ENCODE measurements around the gene CCDC160. TPM values are rescaled to one million over a fixed set of nuclear protein-coding genes. Genes with fewer than 3 reads are reported as not detected.
"Not testable (repeated sequence)": the region's sequence is repeated elsewhere in the genome, so short reads cannot be mapped to it uniquely, and the experiment has no call there.

The CCDC160 gene
- total RNA-seq = not detected

DNA sequence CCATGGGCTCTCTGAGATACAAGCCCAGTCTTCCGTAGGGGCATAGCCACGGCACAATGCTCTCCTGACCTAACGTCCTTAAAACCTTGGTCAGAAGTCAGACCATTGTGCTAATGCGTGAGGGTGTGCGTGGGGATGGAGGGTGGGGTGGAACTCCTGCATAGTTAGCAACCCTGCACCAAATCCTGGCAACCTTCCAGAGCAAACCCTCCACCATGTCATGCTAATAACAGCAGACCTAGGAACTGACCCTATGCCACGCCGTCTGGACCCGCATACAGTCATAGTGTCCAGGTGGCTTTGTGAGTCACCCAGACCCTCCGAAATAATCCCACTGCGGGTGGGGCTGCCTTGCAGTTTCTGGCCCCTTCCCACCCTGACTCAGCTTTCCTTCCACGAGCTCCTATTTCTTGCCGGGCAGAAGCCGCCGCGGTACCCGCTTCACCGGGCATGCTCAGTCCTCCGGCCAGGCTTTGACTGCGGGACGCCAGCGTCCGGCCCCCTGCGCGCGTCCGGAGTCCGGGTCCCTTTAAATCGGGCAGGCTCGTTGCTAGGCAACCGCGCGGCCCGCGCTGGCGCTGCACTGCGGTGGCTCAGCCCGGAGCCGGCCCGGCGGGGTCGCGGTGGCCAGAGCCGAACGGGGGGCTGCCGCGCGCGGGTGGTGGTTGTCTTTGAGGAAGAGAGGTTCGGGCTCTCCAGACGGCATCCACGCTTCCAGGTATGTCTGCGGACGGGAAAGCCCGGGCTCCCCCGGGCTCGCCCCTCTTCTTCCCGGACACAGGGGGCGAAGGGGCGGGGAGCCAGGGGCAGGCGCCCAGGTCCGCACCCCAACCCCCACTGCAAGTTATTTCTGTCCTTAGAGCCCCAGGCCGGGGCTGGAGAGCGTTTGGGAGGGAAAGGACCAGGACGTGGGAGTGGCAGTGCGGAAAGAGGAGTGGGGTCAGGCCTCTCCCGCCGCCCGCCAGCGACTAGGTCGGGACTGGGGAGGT lies at the start of gene CCDC160:
CCDC160 (plus strand) TSS at position 557 of the 989 bp plus-strand sequence. CDS start 7,619 bp downstream, outside the sequence.
- H3K36me3 Mint-ChIP-seq (ENCODE audit: low read depth) = no peaks in the 10 kb centered on the region
- CTCF ChIA-PET = no interaction called here

DNA sequence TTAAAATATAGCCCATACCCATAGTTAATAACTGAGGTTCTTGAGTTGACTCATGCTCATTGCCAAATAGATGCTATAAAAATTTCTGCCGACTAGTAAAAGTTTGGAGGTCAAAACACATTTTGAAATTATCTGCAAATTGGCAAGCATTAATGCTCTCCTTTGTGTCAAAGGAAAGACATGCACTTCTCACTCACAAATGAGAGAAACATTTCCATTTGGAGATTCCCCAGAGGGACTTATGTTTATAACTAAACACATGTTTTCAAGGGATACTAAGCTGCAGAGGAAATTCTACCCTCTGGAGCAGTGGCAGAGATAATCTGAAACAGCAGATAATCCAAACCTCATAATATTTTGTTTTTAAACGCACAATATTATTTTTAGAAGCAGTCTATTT lies 45.7 kb upstream of the CCDC160 start:
- Mint-ChIP-seq H3K4me1 (ENCODE audit: low read depth) (peaks cover 26% of the 10 kb centered on the region), H3K27ac (no peak overlapping the region), H3K27me3 (ENCODE audit: low read depth) (no peaks in the 10 kb centered on the region), H3K36me3 (ENCODE audit: low read depth) (peaks cover 10% of the 10 kb centered on the region), H3K9me3 (ENCODE audit: insufficient read depth) (no peaks in the 10 kb centered on the region), H3K4me3 (no peak overlapping the region)
- ChIA-PET POLR2A (no interaction called here), CTCF (no interaction called here)
- ATAC-seq (no peak), DNase-seq (no peak)

More for the DNA sequence above, at the start of gene CCDC160:
- Mint-ChIP-seq H3K4me1 (ENCODE audit: low read depth) (peaks cover 5% of the 10 kb centered on the region), H3K27ac (no peak within 1 kb of the TSS), H3K9me3 (ENCODE audit: insufficient read depth) (no peaks in the 10 kb centered on the region), H3K27me3 (ENCODE audit: low read depth) (peaks cover 5% of the 10 kb centered on the region), H3K4me3 (peak within 1 kb of the TSS; percentile 38)
- ATAC-seq (peak; percentile 53), DNase-seq (peak; percentile 22)
- POLR2A ChIA-PET = no interaction called here

DNA sequence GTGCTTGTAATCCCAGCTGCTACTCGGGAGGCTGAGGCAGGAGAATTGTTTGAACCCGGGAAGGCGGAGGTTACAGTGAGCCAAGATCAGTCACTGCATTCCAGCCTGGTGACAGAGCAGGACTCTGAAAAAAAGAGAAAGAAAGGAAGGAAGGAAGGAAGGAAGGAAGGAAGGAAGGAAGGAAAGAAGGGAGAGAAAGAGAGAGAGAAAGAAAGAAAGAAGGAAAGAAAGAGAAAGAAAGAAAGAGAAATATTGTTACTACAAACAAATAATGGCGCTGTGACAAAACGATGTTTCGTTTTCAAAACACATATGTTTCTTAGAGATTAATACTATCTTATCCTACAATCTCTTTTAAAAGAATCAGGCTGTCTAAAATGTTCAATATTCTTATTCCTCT lies 42.1 kb upstream of the CCDC160 start:
- no peak overlapping the region for H3K4me3 Mint-ChIP-seq
- POLR2A ChIA-PET = no interaction called here
- H3K4me1 Mint-ChIP-seq (ENCODE audit: low read depth) = peaks cover 7% of the 10 kb centered on the region
- CTCF ChIA-PET = no interaction called here
- no peak overlapping the region for H3K27ac Mint-ChIP-seq
- H3K36me3 Mint-ChIP-seq (ENCODE audit: low read depth) = peaks cover 3% of the 10 kb centered on the region
- H3K9me3 Mint-ChIP-seq (ENCODE audit: insufficient read depth) = no peaks in the 10 kb centered on the region
- ATAC-seq (no peak), DNase-seq (no peak)
- H3K27me3 Mint-ChIP-seq (ENCODE audit: low read depth) = no peaks in the 10 kb centered on the region

DNA sequence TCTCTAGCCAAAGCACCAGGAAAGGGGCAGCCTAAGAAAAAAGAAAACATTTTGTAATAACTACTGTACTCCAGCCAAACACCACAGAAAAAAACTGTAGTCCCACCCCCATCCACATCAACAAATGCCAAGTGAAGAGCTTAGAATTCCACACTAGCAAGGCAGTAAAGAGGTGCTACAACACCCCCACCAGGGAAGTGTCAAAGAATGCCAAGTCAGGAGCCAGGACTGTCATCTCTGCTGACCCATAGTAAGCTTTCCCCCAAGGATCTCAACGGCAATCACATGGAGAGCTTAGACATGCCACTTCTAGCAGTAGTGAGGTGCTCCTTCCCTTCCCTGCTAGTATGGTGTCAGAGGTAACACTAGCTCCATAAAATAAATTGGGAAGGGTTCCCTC lies 34.4 kb upstream of the CCDC160 start:
- ATAC-seq (no peak), DNase-seq (no peak)
- H3K4me3 Mint-ChIP-seq = no peak overlapping the region
- H3K27ac Mint-ChIP-seq = no peak overlapping the region
- H3K9me3 Mint-ChIP-seq (ENCODE audit: insufficient read depth) = peaks cover 7% of the 10 kb centered on the region
- no peaks in the 10 kb centered on the region for H3K36me3 Mint-ChIP-seq (ENCODE audit: low read depth)
- CTCF ChIA-PET = no interaction called here
- no peaks in the 10 kb centered on the region for H3K4me1 Mint-ChIP-seq (ENCODE audit: low read depth)
- no peaks in the 10 kb centered on the region for H3K27me3 Mint-ChIP-seq (ENCODE audit: low read depth)
- POLR2A ChIA-PET = no interaction called here

DNA sequence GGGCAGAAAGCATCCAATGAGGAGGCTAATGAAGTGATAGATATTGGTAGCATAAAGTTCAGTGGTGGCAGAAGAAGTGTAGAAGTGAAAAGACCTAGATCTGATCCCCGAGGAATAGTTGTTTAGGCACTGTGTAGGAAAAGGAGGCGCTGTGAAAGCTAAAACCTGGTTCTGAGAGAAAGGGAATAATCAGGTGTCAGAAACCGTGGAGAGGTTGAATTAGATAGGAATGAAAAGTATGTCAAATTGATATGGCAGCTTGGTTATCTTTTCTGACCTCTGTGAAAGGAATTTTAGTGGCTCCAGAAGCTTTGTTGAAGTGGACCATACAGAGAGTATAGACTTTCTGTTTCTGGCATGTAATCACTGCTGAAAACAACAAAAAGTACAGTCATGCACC lies 30.8 kb upstream of the CCDC160 start:
- H3K27me3 Mint-ChIP-seq (ENCODE audit: low read depth) = no peaks in the 10 kb centered on the region
- no peak for DNase-seq

DNA sequence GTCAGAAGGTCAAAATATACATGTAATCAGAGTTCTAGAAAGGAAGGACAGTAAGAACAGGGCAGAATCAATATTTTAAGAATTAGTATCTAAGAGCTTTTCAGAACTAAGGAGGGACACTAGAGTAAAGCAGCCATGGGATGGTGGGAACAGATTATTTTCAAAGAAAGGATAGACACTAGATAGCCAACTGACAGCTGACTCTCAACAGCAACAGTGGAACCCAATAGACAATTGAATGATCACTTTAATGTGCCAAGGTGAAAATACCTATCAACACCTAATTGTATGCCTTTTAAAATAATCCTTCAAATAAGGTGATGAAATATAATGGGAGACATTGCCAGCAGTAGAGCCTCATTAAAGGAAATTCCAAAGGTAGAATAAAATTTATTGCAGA lies 26.5 kb upstream of the CCDC160 start:
- CTCF ChIA-PET = no interaction called here
- ATAC-seq (no peak), DNase-seq (no peak)
- Mint-ChIP-seq H3K9me3 (ENCODE audit: insufficient read depth) (peaks cover 6% of the 10 kb centered on the region), H3K4me3 (no peak overlapping the region), H3K36me3 (ENCODE audit: low read depth) (no peaks in the 10 kb centered on the region), H3K4me1 (ENCODE audit: low read depth) (no peaks in the 10 kb centered on the region), H3K27ac (no peak overlapping the region), H3K27me3 (ENCODE audit: low read depth) (no peaks in the 10 kb centered on the region)
- POLR2A ChIA-PET = no interaction called here

More for the DNA sequence above, 30.8 kb upstream of the CCDC160 start:
- H3K9me3 Mint-ChIP-seq (ENCODE audit: insufficient read depth) = peaks cover 13% of the 10 kb centered on the region
- ChIA-PET CTCF (no interaction called here), POLR2A (no interaction called here)
- no peaks in the 10 kb centered on the region for H3K4me1 Mint-ChIP-seq (ENCODE audit: low read depth)
- no peaks in the 10 kb centered on the region for H3K36me3 Mint-ChIP-seq (ENCODE audit: low read depth)
- H3K4me3 Mint-ChIP-seq = no peak overlapping the region
- ATAC-seq = no peak
- H3K27ac Mint-ChIP-seq = no peak overlapping the region

DNA sequence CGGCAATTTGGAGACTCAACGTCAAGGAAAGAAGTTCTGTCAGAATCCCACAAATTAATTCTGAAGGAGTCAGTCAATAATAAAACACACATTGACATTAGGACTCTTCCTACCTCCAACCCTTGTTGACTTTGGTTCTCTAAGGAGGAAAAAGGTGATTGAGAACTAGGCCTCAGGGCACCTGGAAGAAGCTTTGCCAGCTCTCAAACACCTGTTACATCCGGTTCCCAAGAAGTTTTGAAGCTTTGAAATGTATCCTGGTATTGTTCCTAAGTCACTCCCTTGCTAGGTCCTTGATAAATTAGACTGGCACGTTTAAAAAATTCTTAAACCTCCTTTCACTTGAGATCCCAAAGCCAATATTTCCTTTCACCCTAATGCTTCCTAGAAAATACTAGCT lies 1.7 kb upstream of the CCDC160 start:
- DNase-seq (no peak), ATAC-seq (no peak)
- Mint-ChIP-seq H3K27ac (no peak overlapping the region), H3K4me3 (no peak overlapping the region), H3K9me3 (ENCODE audit: insufficient read depth) (no peaks in the 10 kb centered on the region), H3K27me3 (ENCODE audit: low read depth) (peaks cover 8% of the 10 kb centered on the region), H3K4me1 (ENCODE audit: low read depth) (peaks cover 5% of the 10 kb centered on the region), H3K36me3 (ENCODE audit: low read depth) (no peaks in the 10 kb centered on the region)
- ChIA-PET POLR2A (no interaction called here), CTCF (no interaction called here)

DNA sequence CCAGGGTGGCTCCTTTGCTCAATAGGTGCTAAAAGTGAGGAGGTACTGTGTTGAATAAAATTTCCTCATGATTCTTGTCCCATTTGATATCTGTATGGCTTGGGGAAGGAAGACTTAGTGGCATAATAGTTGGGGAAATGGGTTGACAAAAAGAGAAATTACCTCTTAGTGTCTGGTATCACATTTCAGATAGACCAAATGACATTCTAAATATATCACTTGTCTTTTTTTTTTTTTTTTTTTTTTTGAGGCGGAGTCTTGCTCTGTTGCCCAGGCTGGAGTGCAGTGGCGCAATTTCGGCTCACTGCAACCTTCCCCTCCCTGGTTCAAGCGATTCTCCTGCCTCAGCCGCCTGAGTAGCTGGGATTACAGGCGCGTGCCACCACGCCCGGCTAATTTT lies 1.2 kb downstream of the CCDC160 start:
- H3K27me3 Mint-ChIP-seq (ENCODE audit: low read depth); H3K4me3 Mint-ChIP-seq; H3K9me3 Mint-ChIP-seq (ENCODE audit: insufficient read depth); H3K4me1 Mint-ChIP-seq (ENCODE audit: low read depth); ATAC-seq; CTCF ChIA-PET; H3K27ac Mint-ChIP-seq; POLR2A ChIA-PET; DNase-seq; H3K36me3 Mint-ChIP-seq (ENCODE audit: low read depth): not testable (repeated sequence)

DNA sequence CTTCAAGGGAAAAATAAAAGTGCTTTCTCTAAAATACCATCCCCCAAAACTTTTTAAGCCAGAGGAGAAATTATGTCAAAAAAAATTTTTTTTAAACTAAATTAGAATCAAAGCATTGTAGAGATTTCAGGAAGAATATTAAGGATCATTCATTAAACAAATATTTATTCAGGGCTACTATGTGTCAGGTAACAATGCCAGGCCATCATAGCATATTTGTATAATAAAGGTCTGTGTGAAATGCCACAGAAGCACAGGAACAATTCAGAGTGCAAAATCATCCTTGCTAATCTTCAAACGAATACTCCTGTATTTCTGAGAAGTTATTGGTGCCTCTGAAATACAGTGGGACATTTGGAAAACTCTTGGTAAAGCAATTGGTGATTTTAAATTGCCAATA lies 2.0 kb downstream of the CCDC160 start:
- no peak for DNase-seq
- no peaks in the 10 kb centered on the region for H3K36me3 Mint-ChIP-seq (ENCODE audit: low read depth)
- ATAC-seq = no peak
- H3K27ac Mint-ChIP-seq = no peak overlapping the region
- H3K4me1 Mint-ChIP-seq (ENCODE audit: low read depth) = peaks cover 9% of the 10 kb centered on the region
- ChIA-PET CTCF (no interaction called here), POLR2A (no interaction called here)
- H3K27me3 Mint-ChIP-seq (ENCODE audit: low read depth) = peaks cover 3% of the 10 kb centered on the region
- H3K4me3 Mint-ChIP-seq = no peak overlapping the region
- H3K9me3 Mint-ChIP-seq (ENCODE audit: insufficient read depth) = no peaks in the 10 kb centered on the region

DNA sequence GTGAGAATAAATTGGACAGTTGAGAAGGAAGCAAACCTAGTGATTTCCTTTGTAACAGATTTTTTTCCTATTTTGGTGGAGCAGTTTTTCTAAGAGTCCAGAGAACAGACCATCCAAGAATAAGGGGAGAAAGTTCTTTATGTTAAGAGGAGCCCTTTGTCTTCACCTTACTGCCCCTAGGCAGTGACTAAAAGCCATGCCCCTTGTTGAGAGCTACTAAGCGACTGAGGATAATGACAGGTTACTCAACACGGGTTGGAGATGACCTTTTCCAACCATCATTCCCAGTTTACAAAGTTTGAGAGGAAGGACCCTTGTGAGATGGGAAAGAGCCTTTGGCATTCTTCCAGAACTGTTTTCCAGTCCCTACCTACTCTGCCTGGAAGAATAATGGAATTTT lies 3.2 kb downstream of the CCDC160 start:
- ATAC-seq (no peak), DNase-seq (no peak)
- H3K4me1 Mint-ChIP-seq (ENCODE audit: low read depth) = peaks cover 9% of the 10 kb centered on the region
- ChIA-PET CTCF (no interaction called here), POLR2A (no interaction called here)
- H3K9me3 Mint-ChIP-seq (ENCODE audit: insufficient read depth) = no peaks in the 10 kb centered on the region
- H3K4me3 Mint-ChIP-seq = no peak overlapping the region
- no peak overlapping the region for H3K27ac Mint-ChIP-seq
- no peaks in the 10 kb centered on the region for H3K36me3 Mint-ChIP-seq (ENCODE audit: low read depth)
- H3K27me3 Mint-ChIP-seq (ENCODE audit: low read depth) = peaks cover 5% of the 10 kb centered on the region

DNA sequence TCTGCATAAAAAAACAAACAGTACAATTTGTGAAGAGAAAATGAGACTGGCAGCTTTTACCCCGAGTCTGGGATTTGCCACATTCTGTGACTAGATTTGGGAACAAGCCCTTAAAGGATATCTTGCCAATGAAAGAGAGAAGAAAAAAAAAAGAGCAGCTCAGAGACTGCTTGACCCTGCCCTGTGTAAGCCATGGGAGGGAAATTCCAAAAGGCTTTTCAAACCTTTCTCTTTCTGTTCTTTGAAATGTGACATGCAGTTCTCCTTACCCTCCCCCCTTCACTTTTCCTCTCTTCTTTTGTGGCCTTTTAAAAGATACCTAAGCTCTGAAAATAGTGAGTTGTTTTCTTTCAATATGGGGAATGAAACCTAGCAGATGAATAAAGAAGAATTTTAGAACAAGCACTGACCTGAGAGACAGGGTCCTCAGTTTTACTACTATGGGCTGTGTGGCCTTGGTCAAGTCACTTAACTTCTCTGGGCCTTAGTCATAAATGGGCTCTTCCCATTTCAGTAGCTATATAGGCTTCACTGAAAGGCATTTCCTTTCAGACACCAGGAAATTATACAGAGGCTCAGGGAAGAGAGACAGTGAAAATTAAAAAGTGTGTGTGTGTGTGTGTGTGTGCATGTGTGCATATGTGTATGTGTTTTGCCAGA lies 5.1 kb downstream of the CCDC160 start:
- Mint-ChIP-seq H3K36me3 (ENCODE audit: low read depth) (no peaks in the 10 kb centered on the region), H3K9me3 (ENCODE audit: insufficient read depth) (no peaks in the 10 kb centered on the region), H3K4me1 (ENCODE audit: low read depth) (peaks cover 9% of the 10 kb centered on the region), H3K27ac (no peak overlapping the region), H3K27me3 (ENCODE audit: low read depth) (peaks cover 5% of the 10 kb centered on the region), H3K4me3 (no peak overlapping the region)
- DNase-seq (no peak), ATAC-seq (no peak)
- POLR2A ChIA-PET = no interaction called here
- CTCF ChIA-PET = interaction anchor here (1.0 kb wide), 1 partner anchor 12 kb away, joined by 3 read pairs; no protein-coding TSS in a partner anchor

DNA sequence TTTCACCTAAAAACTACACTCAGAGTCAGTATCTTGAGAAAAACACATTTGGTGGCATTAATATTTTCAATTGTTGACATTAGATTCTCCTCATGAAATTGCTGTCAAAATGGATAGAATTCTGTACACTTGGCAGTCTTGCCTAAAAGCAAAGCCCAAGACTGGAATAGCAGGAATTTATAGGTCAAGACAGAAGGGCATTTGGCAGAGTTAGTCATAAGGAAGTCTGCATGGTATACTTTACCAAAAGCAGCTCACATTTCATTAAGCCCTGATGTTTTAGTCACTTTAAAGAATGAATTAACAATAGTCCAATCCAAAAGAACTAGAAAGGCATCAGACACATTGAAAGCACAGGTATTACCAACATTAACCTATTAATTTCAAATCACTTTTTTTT lies 7.1 kb downstream of the CCDC160 start:
- ATAC-seq = no peak
- Mint-ChIP-seq H3K36me3 (ENCODE audit: low read depth) (no peaks in the 10 kb centered on the region), H3K27ac (no peak overlapping the region), H3K27me3 (ENCODE audit: low read depth) (peaks cover 2% of the 10 kb centered on the region), H3K9me3 (ENCODE audit: insufficient read depth) (no peaks in the 10 kb centered on the region), H3K4me1 (ENCODE audit: low read depth) (peaks cover 9% of the 10 kb centered on the region), H3K4me3 (no peak overlapping the region)
- ChIA-PET POLR2A (no interaction called here), CTCF (no interaction called here)
- DNase-seq = no peak

Measured in activated CD8-positive, alpha-beta T cell treated with anti-CD3 and anti-CD28 coated beads, Interleukin-2, amount 10 ng/mL, durations not matched to agents 7 days and 5 days (primary cell).